Pancreas (tissue), 10 donors: ENCODE data around the gene MYH9. TPM values are rescaled to one million over a fixed set of nuclear protein-coding genes. Genes with fewer than 3 reads are reported as not detected.

ENCODE experiments used
- ATAC-seq, 4 donors: fragments of 200-7000 bp; cut with Tn5 transposase; one replicate each; pipeline versions ENCODE4 v1.8.0 to v1.9.1; 2020; ENCODE audit warnings: mild to moderate bottlenecking in 4 of 4, moderate library complexity in 4 of 4
- DNase-seq, 6 donors: peaks; one replicate each; pipeline ENCODE4 v3.0.0-alpha.2; 2020
- FAIRE-seq: peaks from 2 replicates; lab custom pipeline; 2012; peaks lifted over from hg19 to GRCh38; lab: Jason Lieb, UNC
- H3K27ac ChIP-seq, 4 donors: fragments of 200-600 bp; sonication (generic); 1 replicate in 3 of 4; 2 replicates in 1 of 4; pipeline versions ENCODE4 v1.5.0 to v1.8.0; 2020
- H3K27me3 ChIP-seq, 4 donors: fragments of 200-600 bp; one replicate each; pipeline ENCODE4 v1.8.0; 2021
- H3K36me3 ChIP-seq, 3 donors: fragments of 200-600 bp; sonication (generic) in 1 of 3; one replicate each; pipeline versions ENCODE4 v1.5.0 to v1.8.0; 2020 to 2021
- H3K4me1 ChIP-seq, 3 donors: fragments of 200-600 bp; one replicate each; pipeline ENCODE4 v1.8.0; 2021
- H3K4me3 ChIP-seq, 4 donors: fragments of 200-600 bp; sonication (generic) in 2 of 4; one replicate each; pipeline versions ENCODE4 v1.5.0 to v1.8.0; 2020 to 2021
- H3K9me3 ChIP-seq, 4 donors: fragments of 200-600 bp; one replicate each; pipeline ENCODE4 v1.8.0; 2021
- WGBS, 2 donors: extraction: QIAGEN DNeasy Blood & Tissue Kit; methylation state at CpG; one replicate each; pipeline ENCODE4 v1.1.7; 2013; 5-methylcytosine and 5-hydroxymethylcytosine counted together
- intact Hi-C, 3 donors: fragments of 100-400 bp; cut with DNase I; formaldehyde crosslinking; loops; one replicate each; pipeline versions ENCODE4 v1.11.1 to v1.14.2; 2022
- polyA plus RNA-seq, 2 donors: library from polyadenylated mRNA; stranded (reverse); fragments of 200-250 nt; gene quantifications; one replicate each; pipeline ENCODE4 v1.2.3, GENCODE V29; 2013
- total RNA-seq, 6 donors: library from RNA; stranded (reverse); fragmentation: NEBNext Ultra II Directional in 4 of 6; extraction: Animal tissue kit (Norgen Biotek cat#: 25700) in 4 of 6; gene quantifications; one replicate each; pipeline versions ENCODE4 v1.2.1 to v1.2.4, GENCODE V29; 2021 to 2023
- TF ChIP-seq, protein P1 (sequence below), 4 donors: fragments of 200-600 bp; sonication (generic) in 3 of 4; IDR thresholded peaks; one replicate each; pipeline versions ENCODE4 v1.5.0 to v1.8.0; 2021; ENCODE audit warnings: antibody characterized with exemption in 4 of 4
- donor health status: healthy with polysubstance abuse.
- donor health status: DM: no; HTN: no; CAD: no; lungs with moderate emphysema.
- donor health status: DM: no; HTN: no; CAD: no.
- donor health status: control.
- donor health status: control.
- donor health status: Bipolar disorder and iron deficiency.
- donor health status: DM: yes; HTN: yes; CAD: no.
- donor health status: DM: no; HTN: no; CAD: no.
- donor health status: DM: no; HTN: no; CAD: no.
- donor health status: DM: yes; HTN: yes; CAD: no.

Gene MYH9
- total and polyA plus RNA-seq, 8 donors, result 80.9 to 554 (median 376) TPM

DNA sequence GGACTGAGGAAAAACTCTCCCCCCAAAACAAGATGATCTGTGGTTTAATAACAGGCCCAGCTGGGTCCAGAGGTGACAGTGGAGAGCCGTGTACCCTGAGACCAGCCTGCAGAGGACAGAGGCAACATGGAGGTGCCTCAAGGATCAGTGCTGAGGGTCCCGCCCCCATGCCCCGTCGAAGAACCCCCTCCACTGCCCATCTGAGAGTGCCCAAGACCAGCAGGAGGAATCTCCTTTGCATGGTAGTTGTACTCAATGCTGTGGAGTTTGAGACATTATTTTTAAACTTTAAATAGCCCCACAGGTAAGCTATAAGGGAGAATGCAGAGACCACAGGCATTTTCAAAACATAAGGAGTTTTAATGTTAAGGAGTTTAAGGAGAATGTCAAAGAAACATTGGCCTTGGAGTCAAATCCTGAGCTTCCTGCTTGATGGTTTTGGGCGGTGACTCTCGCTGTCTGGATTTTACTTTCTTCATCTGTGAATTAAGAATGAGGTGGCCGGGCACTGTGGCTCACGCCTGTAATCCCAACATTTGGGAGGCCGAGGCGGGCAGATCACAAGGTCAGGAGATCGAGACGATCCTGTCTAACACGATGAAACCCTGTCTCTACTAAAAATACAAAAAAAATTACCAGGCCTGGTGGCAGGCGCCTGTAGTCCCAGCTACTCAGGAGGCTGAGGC lies 128.0 kb downstream of the MYH9 start:
- intact Hi-C loops, result no loop called here
- FAIRE-seq (no peak), DNase-seq (no peak), ATAC-seq (no peak)
- WGBS, 2 donors, result 63 to 67% methylated on average over 14 of the region's 14 CpGs
- no peak overlapping the region for H3K27ac ChIP-seq
- no peaks in the 10 kb centered on the region for H3K9me3 ChIP-seq
- H3K4me3 ChIP-seq, result no peak overlapping the region
- H3K36me3 ChIP-seq, result no peaks in the 10 kb centered on the region
- TF ChIP-seq, protein P1, sequence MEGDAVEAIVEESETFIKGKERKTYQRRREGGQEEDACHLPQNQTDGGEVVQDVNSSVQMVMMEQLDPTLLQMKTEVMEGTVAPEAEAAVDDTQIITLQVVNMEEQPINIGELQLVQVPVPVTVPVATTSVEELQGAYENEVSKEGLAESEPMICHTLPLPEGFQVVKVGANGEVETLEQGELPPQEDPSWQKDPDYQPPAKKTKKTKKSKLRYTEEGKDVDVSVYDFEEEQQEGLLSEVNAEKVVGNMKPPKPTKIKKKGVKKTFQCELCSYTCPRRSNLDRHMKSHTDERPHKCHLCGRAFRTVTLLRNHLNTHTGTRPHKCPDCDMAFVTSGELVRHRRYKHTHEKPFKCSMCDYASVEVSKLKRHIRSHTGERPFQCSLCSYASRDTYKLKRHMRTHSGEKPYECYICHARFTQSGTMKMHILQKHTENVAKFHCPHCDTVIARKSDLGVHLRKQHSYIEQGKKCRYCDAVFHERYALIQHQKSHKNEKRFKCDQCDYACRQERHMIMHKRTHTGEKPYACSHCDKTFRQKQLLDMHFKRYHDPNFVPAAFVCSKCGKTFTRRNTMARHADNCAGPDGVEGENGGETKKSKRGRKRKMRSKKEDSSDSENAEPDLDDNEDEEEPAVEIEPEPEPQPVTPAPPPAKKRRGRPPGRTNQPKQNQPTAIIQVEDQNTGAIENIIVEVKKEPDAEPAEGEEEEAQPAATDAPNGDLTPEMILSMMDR (IDR thresholded peaks at IDR 0.05), result no peak
- no peaks in the 10 kb centered on the region for H3K4me1 ChIP-seq
- H3K27me3 ChIP-seq, result no peaks in the 10 kb centered on the region

DNA sequence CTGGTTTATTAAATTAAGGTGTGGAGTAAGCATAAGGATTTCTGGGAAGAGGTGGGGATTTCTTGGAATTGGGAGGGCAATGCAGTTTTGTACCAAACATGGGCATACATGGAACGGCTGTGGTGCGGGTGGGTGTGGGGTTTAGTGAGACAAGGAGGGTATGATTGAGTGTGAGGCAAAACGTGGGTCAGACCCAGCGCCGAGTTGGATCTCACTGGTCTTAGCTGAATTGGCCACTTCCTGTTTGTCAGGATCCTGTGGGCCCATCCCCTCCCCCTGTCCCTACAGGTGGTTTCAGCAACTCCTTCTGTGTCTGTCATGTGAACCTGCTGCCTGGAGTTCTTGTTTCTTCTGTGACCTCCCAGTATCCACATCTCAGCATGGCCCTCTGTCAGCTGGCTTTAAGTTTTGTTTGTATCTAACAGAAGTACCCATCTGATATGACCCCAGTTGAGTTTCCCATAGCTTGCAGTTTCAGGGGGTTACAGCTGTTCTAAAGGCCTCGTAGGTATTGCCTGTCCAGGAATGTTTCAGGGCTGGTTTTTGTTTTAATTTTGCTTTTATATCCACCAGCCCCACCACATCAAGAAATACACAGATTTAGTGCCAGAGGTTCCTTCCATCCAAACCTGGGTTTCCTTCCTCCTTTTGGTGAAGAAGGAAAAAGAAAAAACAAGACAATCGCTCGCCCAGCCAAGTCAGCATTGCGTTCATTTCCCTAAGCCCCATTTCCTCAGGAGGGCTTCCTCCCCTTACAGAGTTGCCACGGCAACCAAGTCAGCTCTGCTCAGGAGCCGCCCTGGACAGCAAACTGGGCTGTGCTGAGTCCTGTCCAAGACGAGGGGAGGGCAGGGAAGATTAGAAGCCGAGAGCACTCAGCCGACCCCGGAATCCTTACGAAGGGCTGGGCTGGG lies 128.8 kb downstream of the MYH9 start:
- ATAC-seq, result peak in 3 of 4 donors; percentile 41 to 45 (median 44)
- H3K27me3 ChIP-seq, result no peaks in the 10 kb centered on the region
- H3K36me3 ChIP-seq, result no peaks in the 10 kb centered on the region
- whole genome bisulfite sequencing, 2 donors, result 58 to 61% methylated on average over 16 of the region's 16 CpGs
- no peak for FAIRE-seq
- TF ChIP-seq, protein P1 (IDR thresholded peaks at IDR 0.05), result no peak
- DNase-seq, result no peak
- no peak overlapping the region for H3K27ac ChIP-seq
- no peaks in the 10 kb centered on the region for H3K9me3 ChIP-seq
- no peaks in the 10 kb centered on the region for H3K4me1 ChIP-seq
- no peak overlapping the region for H3K4me3 ChIP-seq
- intact Hi-C loops, result no loop called here

DNA sequence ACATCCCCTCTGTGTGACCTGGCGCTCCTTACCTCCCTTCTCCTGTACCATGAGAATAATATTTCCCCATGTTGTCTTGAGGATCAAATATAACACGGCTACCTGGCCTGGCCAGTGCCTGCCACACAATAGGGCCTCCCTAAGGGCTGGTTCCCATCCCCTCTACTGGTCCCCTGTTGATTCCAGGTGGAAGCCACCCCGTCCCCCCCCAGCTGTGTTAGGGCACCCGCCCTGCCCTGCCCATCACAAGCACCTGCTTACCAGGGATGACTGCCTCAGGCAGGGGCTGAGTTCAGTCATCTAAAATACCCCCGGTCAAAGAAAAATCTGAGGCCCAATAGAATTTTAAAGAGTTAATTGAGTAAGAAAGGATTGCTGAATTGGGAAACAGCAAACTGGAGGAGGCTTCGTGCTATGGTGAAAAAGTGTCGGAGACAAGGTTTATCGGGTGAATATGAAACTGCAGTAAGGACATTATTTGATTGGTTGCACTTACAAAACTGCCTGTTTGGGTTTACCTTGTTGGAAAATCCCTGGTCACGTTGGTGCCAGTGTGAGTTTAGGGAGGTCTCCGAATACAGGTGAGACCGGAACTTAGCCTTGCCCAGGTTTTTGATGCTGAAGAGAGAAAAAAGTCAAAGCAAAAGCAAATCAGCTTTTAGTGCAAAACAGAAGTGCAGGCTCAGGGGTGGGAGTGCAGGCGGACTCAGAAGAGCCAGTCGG lies 129.7 kb downstream of the MYH9 start:
- no peak overlapping the region for H3K27ac ChIP-seq

DNA sequence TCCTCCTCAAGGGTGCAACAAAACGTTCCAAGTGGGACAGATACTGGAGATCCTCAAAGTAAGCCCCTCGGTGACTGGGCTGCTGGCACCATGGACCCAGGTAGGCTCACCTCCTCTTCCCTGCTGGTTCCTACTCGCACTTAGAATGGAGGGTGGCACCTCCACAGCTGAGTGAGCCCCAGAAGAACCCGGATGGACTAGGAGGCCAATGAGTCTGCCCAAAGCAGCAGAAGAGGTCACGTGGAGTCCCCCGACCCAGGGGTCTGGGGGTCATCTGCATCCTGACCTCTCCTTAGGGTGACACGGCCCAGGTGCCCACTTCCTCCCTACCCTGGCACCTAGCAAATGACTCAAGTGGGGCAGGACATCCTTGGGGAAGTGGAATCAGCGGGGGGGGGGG lies 130.5 kb downstream of the MYH9 start:
- H3K9me3 ChIP-seq, result no peaks in the 10 kb centered on the region
- DNase-seq (no peak), ATAC-seq (no peak), FAIRE-seq (no peak)
- H3K27me3 ChIP-seq, result no peaks in the 10 kb centered on the region
- intact Hi-C loops, result no loop called here
- TF ChIP-seq, protein P1 (IDR thresholded peaks at IDR 0.05), result no peak
- whole genome bisulfite sequencing, 2 donors, result 44 to 67% methylated on average over 7 to 8 of the region's 8 CpGs
- H3K4me3 ChIP-seq, result no peak overlapping the region
- no peaks in the 10 kb centered on the region for H3K36me3 ChIP-seq
- H3K4me1 ChIP-seq, result no peaks in the 10 kb centered on the region
- H3K27ac ChIP-seq, result no peak overlapping the region

More for the DNA sequence above, 129.7 kb downstream of the MYH9 start:
- TF ChIP-seq, protein P1 (IDR thresholded peaks at IDR 0.05), result no peak
- no peaks in the 10 kb centered on the region for H3K36me3 ChIP-seq
- no peaks in the 10 kb centered on the region for H3K27me3 ChIP-seq
- no peaks in the 10 kb centered on the region for H3K9me3 ChIP-seq
- no peaks in the 10 kb centered on the region for H3K4me1 ChIP-seq
- intact Hi-C loops, result no loop called here
- WGBS, 2 donors, result 86 to 91% methylated on average over 13 of the region's 13 CpGs
- DNase-seq (no peak), FAIRE-seq (no peak), ATAC-seq (no peak)
- no peak overlapping the region for H3K4me3 ChIP-seq
